Lower leg skin (tissue), 4 donors: ENCODE measurements around the gene ZNF248. TPM values are rescaled to one million over a fixed set of nuclear protein-coding genes. Genes with fewer than 3 reads are reported as not detected.

Experiments used
- DNase-seq, 2 donors: peaks; one replicate each; pipeline ENCODE4 v3.0.0-alpha.2; 2019; ENCODE audit warnings: low spot score in 2 of 2
- H3K4me3 ChIP-seq: fragments of 200-600 bp; sonication (generic); 2 replicates; pipeline ENCODE4 v1.5.1; 2017; ENCODE audit warnings: mild to moderate bottlenecking, low read depth; ENCODE audit not compliant: poor library complexity, severe bottlenecking
- CTCF ChIP-seq, 3 donors: fragments of 450-650 bp; IDR thresholded peaks; one replicate each; pipeline ENCODE4 v1.5.1; 2016; ENCODE audit warnings: antibody characterized with exemption in 3 of 3, mild to moderate bottlenecking in 3 of 3, moderate library complexity in 2 of 3
- POLR2A ChIP-seq, 2 donors: fragments of 450-650 bp; IDR thresholded peaks; one replicate each; pipeline ENCODE4 v1.6.1; 2016 to 2017; ENCODE audit warnings: antibody characterized with exemption in 2 of 2, mild to moderate bottlenecking in 1 of 2, moderate library complexity in 1 of 2
- WGBS, 2 donors: methylation state at CpG; one replicate each; pipeline ENCODE4 v1.1.5; 2018; 5-methylcytosine and 5-hydroxymethylcytosine counted together
- intact Hi-C: fragments of 100-400 bp; cut with DNase I; formaldehyde crosslinking; loops from one replicate; pipeline ENCODE4 v1.15.0; 2023; ENCODE audit warnings: low total_unique reads
- total RNA-seq, 4 donors: library from RNA; depleted of rRNA; stranded (reverse); fragments of >200 nt; gene quantifications; one replicate each; pipeline ENCODE4 v1.1.0, GENCODE V29; 2016

Gene ZNF248
- total RNA-seq, 4 donors from 2014 or later, result 7.1 to 10.2 (median 8.2) TPM

- DNase-seq, result no peak
- H3K4me3 ChIP-seq, result no peak overlapping the region
- intact Hi-C loops, result no loop called here
- 80 to 86% methylated on average over 4 of the region's 4 CpGs for WGBS, 2 donors
- TF ChIP-seq CTCF (IDR thresholded peaks at IDR 0.05) (no peak), POLR2A (IDR thresholded peaks at IDR 0.05) (no peak)
These were observed 15.5 kb upstream of the ZNF248 start for GRCh38 chr10:37872955-37873354.

GRCh38 chr10:37872283-37872682, 14.9 kb upstream of the ZNF248 start:
- WGBS, 2 donors, result 79 to 89% methylated on average over 5 of the region's 5 CpGs

GRCh38 chr10:37871568-37872251, 14.3 kb upstream of the ZNF248 start:
- 76 to 82% methylated on average over 7 of the region's 7 CpGs for WGBS, 2 donors
- TF ChIP-seq POLR2A (IDR thresholded peaks at IDR 0.05) (no peak), CTCF (IDR thresholded peaks at IDR 0.05) (no peak)
- no peak for DNase-seq
- intact Hi-C loops, result no loop called here
- no peak overlapping the region for H3K4me3 ChIP-seq

More at GRCh38 chr10:37872283-37872682, 14.9 kb upstream of the ZNF248 start:
- TF ChIP-seq CTCF (IDR thresholded peaks at IDR 0.05), result no peak
- TF ChIP-seq POLR2A (IDR thresholded peaks at IDR 0.05), result no peak
- DNase-seq, result no peak
- intact Hi-C loops, result no loop called here
- no peak overlapping the region for H3K4me3 ChIP-seq

- H3K4me3 ChIP-seq, result no peak overlapping the region
- no peak for DNase-seq
- no peak for TF ChIP-seq CTCF (IDR thresholded peaks at IDR 0.05)
- no peak for TF ChIP-seq POLR2A (IDR thresholded peaks at IDR 0.05)
- intact Hi-C loops, result no loop called here
- WGBS, 2 donors, result 45 to 78% methylated on average over 2 of the region's 2 CpGs
These were observed 13.7 kb upstream of the ZNF248 start for GRCh38 chr10:37871143-37871542.

- TF ChIP-seq CTCF (IDR thresholded peaks at IDR 0.05), result no peak
- intact Hi-C loops, result no loop called here
- no peak for DNase-seq
- no peak overlapping the region for H3K4me3 ChIP-seq
- 88% methylated on average over 3 of the region's 3 CpGs for WGBS, 2 donors
These were observed 11.4 kb upstream of the ZNF248 start for GRCh38 chr10:37868796-37869195.
